Measurements from ENCODE around the gene SEMA4F.
"Not testable (repeated sequence)": the region's sequence is repeated elsewhere in the genome, so short reads cannot be mapped to it uniquely, and the experiment has no call there.

SEMA4F gene

DNA sequence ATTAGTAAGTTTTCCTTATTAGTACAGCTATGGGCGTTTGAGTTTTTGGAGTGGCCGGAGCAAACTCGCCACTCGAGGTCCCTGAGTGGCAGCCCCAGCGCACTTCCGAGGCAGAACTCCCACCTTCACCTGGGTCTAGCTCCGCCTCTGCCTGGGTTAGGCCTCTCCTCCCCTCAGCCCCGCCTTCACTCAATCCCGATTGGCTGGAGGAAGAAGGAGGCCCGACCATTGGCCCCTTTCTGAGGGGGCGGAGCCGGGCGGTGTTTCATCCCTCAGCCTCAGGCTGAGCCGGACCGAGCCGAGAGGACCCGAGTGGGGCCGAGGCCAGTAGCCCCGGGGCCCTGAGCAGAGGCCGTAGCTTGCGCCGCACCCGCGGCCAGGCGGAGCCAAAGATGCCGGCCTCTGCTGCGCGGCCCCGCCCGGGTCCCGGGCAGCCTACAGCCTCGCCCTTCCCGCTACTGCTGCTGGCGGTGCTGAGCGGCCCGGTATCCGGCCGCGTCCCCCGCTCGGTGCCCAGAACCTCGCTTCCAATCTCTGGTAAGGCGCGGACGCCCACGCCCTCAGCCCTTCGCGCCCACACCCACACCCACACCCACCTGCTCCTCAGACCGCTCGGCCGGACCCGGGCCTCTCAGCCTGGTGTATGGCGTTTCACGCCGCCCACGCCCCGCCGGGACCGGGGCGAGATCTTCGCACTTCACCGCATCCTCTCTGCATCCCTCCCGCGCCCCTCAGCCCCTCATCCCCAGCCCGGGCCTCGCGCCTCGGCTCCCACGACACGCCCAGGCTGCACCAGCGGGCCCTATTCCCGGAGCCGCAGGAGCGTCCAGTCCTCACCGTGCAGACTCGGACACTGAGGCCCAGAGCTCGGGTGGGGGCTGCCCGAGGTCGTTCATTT lies at the start of gene SEMA4F:
Gene SEMA4F (plus strand): TSS at position 263 of the 898 bp plus-strand sequence. CDS start 130 bp downstream, at position 393.
- DNase-seq (ENCODE audit: low read depth, low spot score) = peak; percentile 76

DNA sequence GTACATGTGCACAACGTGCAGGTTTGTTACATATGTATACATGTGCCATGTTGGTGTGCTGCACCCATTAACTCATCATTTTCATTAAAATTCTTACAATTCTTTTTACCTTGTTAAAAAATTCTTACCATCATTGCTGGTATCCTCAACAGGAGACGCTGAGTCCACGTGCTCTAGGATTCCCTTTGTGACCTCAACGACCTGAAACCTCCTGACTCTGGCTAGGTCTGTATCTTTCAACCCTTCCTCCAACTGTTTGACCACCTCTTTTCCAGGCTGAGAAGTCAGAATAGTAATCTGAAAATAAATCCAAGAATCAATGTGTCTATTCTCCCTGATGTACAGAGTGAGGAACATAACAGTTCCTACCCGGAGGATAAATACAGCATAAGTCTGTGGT lies 47.1 kb upstream of the SEMA4F start:
- no peak for DNase-seq (ENCODE audit: low read depth, low spot score)

DNA sequence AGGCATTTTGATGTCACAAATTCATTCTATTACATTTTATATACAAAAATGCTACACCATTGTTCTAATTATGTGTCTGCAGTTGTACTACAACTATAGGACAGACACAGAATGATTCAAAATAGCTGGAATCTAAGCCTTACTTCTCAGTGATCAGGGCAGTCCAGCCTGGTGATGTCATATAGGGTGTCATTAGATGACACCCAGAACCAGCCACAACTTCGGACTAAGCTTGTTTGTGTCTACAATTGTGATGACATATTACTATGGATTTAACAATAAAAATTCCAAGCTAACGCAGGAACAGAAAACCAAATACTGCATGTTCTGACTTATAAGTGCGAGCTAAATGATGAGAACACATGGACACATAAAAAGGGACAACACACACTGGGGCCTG lies 36.9 kb upstream of the SEMA4F start:
- no peak for DNase-seq (ENCODE audit: low read depth, low spot score)

DNA sequence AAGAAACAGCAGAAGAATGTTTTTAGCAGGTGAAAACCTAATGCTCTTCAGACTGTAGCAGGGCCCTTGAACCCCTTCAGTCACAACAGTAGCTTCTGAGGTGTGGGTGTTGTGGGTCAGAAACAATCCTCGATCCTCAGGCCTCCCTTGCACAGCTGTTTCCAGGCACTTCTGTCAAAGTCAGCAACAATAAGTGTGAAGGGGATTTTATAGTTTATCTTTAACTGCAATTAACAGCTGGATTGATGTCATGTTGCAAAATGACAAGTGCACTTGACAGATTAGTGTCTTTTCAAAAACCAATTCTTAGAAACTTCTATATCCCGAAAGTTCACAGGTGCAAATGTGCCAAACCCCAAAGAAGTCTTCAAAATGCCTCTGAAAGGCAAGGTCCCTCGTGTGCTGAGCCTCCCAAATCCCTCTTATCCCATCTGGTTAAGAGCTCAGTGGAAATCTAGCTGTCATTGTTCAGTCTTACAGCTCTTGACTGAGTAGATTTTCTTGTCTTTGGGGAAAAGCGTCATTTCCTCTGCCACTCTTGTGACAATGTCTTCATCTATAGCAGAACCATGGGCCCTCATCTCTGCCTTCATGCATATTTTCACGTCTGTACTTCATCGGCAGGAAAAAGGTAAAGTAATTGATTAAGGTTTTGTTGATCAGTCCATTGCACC lies 35.5 kb upstream of the SEMA4F start:
- DNase-seq (ENCODE audit: low read depth, low spot score) = no peak

DNA sequence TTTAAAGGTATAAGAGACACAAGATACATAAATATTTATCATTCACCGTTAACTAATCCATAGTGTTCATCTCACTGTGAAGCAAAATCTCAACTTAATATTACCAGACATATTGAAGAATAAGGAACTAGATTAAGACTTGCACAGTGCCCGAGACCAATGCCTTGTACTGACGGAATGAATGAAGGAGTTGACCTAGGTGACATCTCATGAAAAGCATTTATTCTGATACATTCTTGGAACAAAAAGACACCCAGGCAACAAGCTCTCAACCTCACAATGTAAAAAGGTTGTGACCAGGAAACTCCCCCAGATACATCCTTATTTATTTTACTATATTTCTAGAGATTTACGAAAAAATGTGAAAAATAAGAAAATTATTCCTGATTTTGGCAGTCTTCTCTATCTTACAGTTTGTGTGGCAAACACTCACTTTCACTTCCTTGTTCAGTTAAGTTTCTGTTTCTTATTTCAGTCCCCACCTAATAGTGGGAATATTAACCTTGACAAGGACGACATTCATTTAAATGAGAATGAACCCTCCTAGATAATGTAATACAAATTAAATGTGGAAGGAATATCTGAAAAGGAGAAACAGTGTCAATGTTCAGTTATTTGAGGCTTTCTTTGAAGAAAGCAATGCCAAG lies 34.3 kb upstream of the SEMA4F start:
- no peak for DNase-seq (ENCODE audit: low read depth, low spot score)

- DNase-seq (ENCODE audit: low read depth, low spot score) = no peak
Measured at GRCh38 chr2:74620671-74621070, 33.4 kb upstream of the SEMA4F start.

DNA sequence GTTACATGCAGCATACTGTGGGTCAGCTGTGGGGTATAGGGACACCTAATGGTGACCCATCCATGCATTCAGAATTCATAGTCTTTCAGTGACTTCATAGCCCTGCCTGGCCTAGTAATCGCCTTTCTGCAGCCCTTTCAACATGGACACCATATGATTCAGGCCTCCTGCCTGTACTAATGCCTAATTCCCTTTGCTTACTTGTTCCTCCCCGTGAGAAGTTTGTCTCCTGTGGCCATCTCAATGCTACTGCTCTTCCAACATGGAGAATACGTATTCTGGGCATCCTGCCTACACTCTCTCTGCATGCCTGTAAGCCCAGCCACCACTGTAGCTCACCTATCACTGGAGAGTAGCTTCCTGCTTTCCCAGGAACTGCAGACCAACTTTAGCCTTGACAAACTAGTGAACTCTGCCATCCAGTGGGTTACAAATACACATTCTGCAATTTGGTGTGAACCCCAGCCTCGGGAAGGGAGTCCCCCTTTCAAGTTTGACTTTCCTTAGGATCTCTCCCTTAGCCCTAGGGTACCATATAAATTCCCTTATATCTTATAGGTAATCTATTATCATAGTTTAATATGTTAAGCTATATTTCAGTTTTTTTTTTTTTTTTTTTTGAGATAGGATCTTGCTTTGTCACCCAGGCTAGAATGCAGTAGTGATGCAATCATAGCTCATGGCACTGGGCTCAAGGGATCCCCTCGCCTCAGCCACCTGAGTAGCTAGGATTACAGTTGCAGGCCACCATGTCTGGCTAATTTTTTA lies 28.2 kb upstream of the SEMA4F start:
- no peak for DNase-seq (ENCODE audit: low read depth, low spot score)

DNA sequence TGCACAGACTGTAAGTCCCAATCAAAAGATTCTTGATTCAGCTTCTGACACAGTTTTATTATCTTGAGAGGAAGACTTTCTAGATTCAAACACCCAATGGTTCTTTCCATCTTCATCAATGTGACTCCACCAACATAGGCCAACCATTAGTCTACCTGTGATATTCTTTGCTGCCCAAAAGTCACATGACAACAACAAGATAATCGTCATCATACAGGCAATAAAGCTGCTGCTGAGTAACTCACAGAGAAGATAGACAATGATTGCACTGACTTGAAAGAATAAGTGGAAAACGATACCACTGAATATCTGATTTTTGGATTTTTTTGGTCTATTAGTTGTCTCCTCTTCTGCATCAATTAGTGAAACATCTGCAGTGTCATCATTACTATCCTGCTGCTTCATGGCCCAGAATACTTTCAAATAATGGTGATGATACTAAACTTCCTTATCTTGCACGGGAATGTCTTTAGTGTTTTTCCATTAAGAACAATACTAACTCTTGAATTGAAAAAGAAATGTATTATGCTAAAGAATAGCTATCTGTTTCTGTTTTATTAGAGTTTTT lies 25.4 kb upstream of the SEMA4F start:
- DNase-seq (ENCODE audit: low read depth, low spot score) = no peak

GRCh38 chr2:74630454-74630853 lies 23.6 kb upstream of the SEMA4F start:
- DNase-seq (ENCODE audit: low read depth, low spot score) = not testable (repeated sequence)

DNA sequence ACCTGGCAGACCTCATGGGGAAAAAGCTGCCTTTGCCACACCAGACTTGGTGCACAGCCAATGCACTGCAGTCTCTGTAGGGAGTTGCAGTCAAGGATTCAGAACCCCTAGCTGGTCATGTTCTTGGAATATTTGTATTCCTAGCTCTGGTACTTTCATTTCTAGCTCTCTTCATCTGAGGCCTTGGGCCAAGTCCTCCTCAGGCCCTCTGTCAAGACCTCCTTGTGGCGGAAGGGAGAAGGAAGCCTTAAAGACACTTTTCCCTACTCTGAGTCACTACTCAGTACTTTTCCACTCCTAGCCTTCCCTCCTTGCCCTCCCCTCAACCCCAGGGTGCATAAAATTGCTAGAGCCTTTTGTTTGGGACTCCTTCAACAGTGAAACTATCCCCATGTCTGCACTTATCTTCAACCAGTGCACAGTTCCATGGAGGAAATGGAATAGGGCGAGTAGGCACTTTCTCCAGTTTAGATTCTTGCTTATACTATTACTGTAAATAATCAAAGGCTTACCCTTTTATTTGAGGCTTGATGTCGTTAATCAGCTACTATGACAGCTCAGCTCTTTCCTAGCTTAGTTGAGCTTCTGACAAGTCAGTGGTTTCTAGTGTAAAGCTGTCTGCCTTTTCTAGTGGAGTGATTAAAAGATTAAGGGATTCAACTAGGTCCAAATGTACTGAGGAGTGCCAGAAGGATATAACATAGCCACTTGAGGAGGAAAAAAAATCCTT lies 21.7 kb upstream of the SEMA4F start:
- DNase-seq (ENCODE audit: low read depth, low spot score) = no peak

DNA sequence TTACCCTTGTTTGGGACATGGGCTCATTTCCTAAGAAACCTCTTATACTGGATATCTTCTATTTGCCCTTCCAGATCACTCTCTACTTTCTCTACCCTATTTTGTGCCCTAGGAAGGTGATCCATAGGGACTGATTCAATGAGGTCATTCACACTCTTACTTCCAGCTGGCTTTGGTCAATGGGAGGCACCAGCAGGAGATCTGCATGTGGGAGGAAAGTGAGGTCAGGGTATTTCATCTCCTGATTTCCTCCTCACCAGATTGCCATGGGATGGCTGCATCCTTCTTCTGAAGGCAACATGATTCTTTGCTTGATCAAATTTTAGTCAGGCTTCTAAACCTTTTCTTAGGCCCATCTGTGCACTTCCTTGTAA lies 21.1 kb upstream of the SEMA4F start:
- no peak for DNase-seq (ENCODE audit: low read depth, low spot score)

DNA sequence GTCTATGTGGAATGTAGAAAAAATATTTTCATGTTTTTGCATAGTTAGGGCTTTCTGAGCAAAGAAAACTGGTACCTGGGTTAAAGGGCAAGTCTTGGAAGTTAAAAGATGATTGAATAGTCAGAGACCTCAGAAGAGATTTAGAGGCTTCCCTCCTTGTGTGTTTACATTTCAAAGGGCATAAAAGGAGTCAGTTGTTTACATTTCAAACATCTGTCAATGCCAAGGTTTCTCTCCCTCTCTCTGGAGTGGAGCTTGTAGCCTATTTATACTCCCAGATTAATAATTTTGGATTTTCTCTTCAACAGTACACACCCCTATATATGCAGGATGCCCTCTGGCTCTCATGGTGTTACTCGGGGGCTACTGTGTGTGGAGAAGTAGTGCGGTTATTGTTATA lies 14.5 kb upstream of the SEMA4F start:
- DNase-seq (ENCODE audit: low read depth, low spot score) = no peak

GRCh38 chr2:74645344-74645743 lies 8.7 kb upstream of the SEMA4F start:
- DNase-seq (ENCODE audit: low read depth, low spot score) = no peak

- DNase-seq (ENCODE audit: low read depth, low spot score) = no peak
Measured at GRCh38 chr2:74646201-74646600, 7.8 kb upstream of the SEMA4F start.

- no peak for DNase-seq (ENCODE audit: low read depth, low spot score)
Measured at GRCh38 chr2:74646834-74647482, 7.1 kb upstream of the SEMA4F start.

DNA sequence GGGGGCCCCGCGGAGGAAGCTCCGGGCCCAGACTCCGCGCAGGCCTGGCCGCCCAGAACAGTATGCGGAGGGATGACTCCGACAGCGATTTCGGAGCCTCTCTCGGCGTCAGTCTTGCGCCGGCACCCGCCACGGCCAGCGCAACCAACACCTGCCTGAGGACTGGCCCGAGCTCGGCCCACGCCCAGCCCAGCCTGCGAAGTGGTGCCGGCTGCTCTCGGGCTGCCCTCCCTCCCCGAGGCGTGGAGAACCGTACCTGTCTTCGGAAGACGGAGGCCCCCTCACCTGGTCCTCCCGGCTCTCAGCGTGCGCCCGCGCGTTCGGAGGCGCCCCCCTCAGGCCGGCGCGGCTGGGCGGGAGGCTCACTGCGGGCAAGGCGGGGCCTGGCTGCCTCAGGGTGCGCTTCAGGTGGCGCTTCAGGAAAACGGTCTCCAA lies 6.0 kb upstream of the SEMA4F start, which contains the start of gene M1AP:
Gene M1AP (minus strand): TSS at position 322 of the 435 bp plus-strand sequence. CDS start 8,055 bp downstream, outside the sequence.
- DNase-seq (ENCODE audit: low read depth, low spot score) = no peak

GRCh38 chr2:74653589-74653984 lies 460 bp upstream of the SEMA4F start:
- no peak for DNase-seq (ENCODE audit: low read depth, low spot score)

DNA sequence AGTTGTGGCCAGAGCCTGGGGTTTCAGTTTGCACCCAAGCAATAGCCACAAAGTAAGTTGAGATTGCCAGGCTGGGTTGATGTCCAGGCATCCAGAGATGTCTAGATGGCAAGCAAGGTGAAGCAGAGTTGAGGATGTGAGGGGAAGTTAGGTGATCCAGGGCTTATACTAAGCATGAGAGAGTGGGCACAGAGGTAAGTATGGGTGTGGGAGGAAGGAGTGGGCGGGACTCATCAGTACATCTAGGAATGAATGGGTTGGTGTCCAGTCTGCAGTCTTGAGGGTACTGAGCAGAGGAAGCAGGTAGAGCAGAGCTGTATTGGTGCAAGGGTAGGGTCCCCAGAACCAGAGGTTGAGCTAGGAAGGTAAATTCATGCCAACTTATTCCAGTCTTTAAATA lies 1.5 kb downstream of the SEMA4F start:
- no peak for DNase-seq (ENCODE audit: low read depth, low spot score)

GRCh38 chr2:74658516-74658915 lies 4.5 kb downstream of the SEMA4F start:
- no peak for DNase-seq (ENCODE audit: low read depth, low spot score)

DNA sequence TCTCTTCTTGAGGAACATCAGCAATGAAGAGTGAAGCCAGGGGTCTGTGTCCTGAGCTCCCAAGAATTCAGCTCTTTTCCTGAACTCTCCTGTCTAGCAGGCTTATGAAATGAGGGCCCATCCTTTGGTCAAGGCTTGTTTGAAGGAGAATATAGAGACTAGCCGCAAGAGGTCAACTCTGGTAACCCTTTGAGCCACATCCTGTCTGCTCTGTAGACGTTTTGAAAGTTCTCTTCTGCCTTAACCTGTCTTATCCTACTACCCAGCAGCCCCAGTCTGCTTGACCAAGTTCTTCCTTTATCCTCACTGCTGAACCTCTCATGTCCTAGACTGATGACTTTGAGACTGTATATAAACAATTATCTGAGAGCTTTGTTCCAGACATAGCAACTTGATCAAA lies 5.4 kb downstream of the SEMA4F start:
- no peak for DNase-seq (ENCODE audit: low read depth, low spot score)

All from brain pericyte (primary cell).